ENCODE measurements around the gene P3R3URF.

Gene P3R3URF

DNA sequence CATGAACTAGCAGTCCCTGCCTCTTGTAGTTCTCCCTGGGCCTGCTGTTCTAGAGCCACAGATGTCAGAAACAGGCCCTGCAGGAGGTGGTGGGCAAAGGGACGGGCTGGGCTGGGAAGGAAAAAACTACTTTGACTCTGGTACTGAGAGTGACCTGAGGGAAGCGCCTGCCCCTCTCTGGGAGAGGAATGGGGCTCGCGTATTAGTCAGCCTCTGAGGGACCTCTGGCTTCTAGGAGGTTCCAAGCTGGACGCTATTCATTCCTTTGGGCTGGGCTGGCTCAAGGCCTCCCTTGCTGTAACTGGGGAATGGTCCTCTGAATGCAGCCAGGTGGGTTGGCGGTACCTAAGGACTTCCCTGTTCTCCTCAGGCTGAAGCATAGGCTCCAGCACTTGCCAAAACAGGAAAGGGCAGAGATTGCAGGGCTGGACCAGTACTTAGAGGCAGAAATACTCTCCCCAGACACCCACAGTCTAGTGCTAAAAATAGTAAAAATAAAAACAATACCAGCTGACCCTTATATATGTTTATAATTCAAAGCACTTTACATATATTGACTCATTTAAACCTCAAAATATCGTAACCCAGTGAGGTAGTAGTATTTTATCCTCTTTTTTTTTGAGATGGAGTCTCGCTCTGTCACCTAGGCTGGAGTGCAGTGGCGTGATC lies 14.9 kb upstream of the P3R3URF start:
- TF ChIP-seq CTCF (IDR thresholded peaks at IDR 0.05; ENCODE audit: borderline replicate concordance, control extremely low read depth, extremely low read depth, insufficient read depth, missing control alignments): no peak
- DNase-seq (ENCODE audit: low spot score): no peak
- in situ Hi-C loops (cut with MboI; ENCODE audit: low sequenced_read_pairs, unreplicated experiment): no loop called here

- DNase-seq (ENCODE audit: low spot score): no peak
- in situ Hi-C loops (cut with MboI; ENCODE audit: low sequenced_read_pairs, unreplicated experiment): no loop called here
Observed at GRCh38 chr1:46190539-46190938, 14.3 kb upstream of the P3R3URF start.

DNA sequence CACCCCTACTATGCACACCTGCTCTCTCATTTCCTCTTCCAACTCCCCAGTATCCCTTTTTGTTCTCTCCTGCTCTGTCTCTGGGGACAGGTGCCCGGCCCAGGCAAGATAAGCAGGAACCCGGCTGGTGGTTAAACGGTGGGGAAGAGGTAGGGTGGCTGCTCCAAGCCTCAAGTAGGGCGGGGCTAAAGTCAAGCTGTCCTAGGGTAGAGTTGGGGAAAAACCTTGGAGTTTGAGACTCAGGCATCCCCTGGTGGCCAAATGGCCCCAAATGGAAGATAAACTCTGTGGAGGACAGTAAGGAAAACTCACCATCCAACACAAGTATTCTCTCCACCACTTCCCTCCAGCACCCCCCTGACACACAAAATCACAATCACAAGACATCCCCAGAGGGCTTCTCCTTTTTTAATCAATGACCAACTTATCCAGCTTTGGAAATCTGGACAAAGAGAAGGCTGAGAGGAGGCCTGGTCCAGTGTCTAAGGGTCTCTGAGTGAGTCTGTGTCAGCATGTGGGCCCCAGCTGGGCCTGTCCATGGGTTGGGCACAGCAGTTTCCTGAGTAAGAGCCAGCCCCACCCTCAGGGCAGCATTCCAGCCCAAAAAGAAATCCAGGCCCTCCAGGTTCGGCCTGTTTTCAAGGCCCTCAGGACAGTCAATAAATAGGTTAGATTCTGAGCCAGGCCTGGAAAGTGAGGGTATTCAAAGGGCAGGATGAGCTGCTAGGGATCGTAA lies 12.2 kb upstream of the P3R3URF start:
- in situ Hi-C loops (cut with MboI; ENCODE audit: low sequenced_read_pairs, unreplicated experiment): no loop called here
- TF ChIP-seq CTCF (IDR thresholded peaks at IDR 0.05; ENCODE audit: borderline replicate concordance, control extremely low read depth, extremely low read depth, insufficient read depth, missing control alignments): no peak
- no peak for DNase-seq (ENCODE audit: low spot score)

More at GRCh38 chr1:46190539-46190938, 14.3 kb upstream of the P3R3URF start:
- no peak for TF ChIP-seq CTCF (IDR thresholded peaks at IDR 0.05; ENCODE audit: borderline replicate concordance, control extremely low read depth, extremely low read depth, insufficient read depth, missing control alignments)

DNA sequence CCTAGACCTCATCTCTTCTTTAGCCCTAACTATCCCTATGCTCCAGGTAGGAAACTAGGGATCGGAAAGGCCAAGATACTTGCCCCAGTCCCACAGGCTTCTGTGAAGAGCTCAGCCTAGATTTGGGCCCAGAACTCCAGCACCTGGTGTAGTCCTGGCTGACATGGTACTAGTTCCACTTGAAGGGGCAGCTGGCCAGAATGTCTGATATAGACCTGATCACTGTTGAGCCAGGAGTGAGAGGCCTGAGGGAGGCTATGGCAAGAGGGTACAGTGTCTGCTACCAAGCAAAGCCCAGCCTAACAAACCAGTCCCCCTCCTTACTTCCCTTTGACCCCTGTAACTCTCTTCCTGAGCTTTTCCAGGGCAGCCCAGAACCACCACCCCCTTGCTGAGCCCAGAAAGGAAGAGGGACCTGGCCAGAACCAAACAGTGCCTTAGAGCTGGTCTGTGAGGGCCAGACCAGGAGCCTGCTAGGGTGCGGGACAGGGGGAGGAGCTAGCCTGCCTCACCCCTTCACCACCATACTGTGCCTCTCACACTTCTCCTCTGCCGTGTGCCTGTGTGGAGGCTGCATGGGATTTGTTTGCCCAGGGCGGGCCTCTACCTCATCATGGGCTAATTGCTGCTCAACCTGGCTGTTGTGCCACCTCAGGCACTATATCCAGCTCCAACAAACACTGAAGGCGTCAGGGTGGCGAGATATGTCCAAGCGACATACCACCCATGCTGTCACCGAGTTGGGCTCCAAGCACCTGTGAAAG lies 11.0 kb upstream of the P3R3URF start:
- TF ChIP-seq CTCF (IDR thresholded peaks at IDR 0.05; ENCODE audit: borderline replicate concordance, control extremely low read depth, extremely low read depth, insufficient read depth, missing control alignments): no peak
- in situ Hi-C loops (cut with MboI; ENCODE audit: low sequenced_read_pairs, unreplicated experiment): no loop called here
- DNase-seq (ENCODE audit: low spot score): no peak

GRCh38 chr1:46186076-46186475 lies 9.8 kb upstream of the P3R3URF start:
- in situ Hi-C loops (cut with MboI; ENCODE audit: low sequenced_read_pairs, unreplicated experiment): no loop called here
- no peak for DNase-seq (ENCODE audit: low spot score)

More at GRCh38 chr1:46186076-46186475, 9.8 kb upstream of the P3R3URF start:
- TF ChIP-seq CTCF (IDR thresholded peaks at IDR 0.05; ENCODE audit: borderline replicate concordance, control extremely low read depth, extremely low read depth, insufficient read depth, missing control alignments): no peak
